Body of pancreas (tissue), 4 donors: ENCODE measurements around the gene GNG5. TPM values are rescaled to one million over a fixed set of nuclear protein-coding genes. Genes with fewer than 3 reads are reported as not detected.
"Not testable (repeated sequence)": the region's sequence is repeated elsewhere in the genome, so short reads cannot be mapped to it uniquely, and the experiment has no call there.

ENCODE experiments used
- ATAC-seq: fragments of 150-250 bp; one replicate; pipeline ENCODE4 v1.9.1; 2016
- DNase-seq, 4 donors: peaks; one replicate each; pipeline ENCODE4 v3.0.0-alpha.2; 2019
- H3K27ac ChIP-seq, 4 donors: fragments of 200-600 bp; sonication (generic); 1 replicate in 3 of 4; 2 replicates in 1 of 4; pipeline versions ENCODE4 v1.5.1 to v1.6.1; 2016 to 2019; ENCODE audit warnings: mild to moderate bottlenecking in 1 of 4, mixed read lengths in 1 of 4, moderate library complexity in 1 of 4
- H3K27me3 ChIP-seq, 2 donors: fragments of 200-600 bp; sonication (generic); one replicate each; pipeline ENCODE4 v1.6.0; 2016; ENCODE audit warnings: mild to moderate bottlenecking in 1 of 2
- H3K36me3 ChIP-seq, 2 donors: fragments of 200-600 bp; sonication (generic); replicated peaks in 1 of 2; 2 replicates each; pipeline ENCODE4 v1.5.1; 2016; ENCODE audit warnings: low read depth in 2 of 2; ENCODE audit not compliant: insufficient read depth in 1 of 2
- H3K4me1 ChIP-seq: fragments of 200-600 bp; sonication (generic); one replicate; pipeline ENCODE4 v1.6.0; 2016
- H3K4me3 ChIP-seq, 2 donors: fragments of 200-600 bp; sonication (generic); 1 replicate in 1 of 2; 2 replicates in 1 of 2; pipeline ENCODE4 v1.5.1; 2016 to 2019
- H3K9me3 ChIP-seq, 3 donors: fragments of 200-600 bp; sonication (generic); 1 replicate in 2 of 3; 2 replicates in 1 of 3; pipeline ENCODE4 v1.5.1; 2016
- POLR2A ChIP-seq, 3 donors: fragments of 450-650 bp; IDR thresholded peaks; one replicate each; pipeline ENCODE4 v1.6.1; 2016; ENCODE audit warnings: antibody characterized with exemption in 3 of 3, mild to moderate bottlenecking in 2 of 3
- WGBS, 2 donors: methylation state at CpG; one replicate each; pipeline ENCODE4 v1.1.5; 2017; 5-methylcytosine and 5-hydroxymethylcytosine counted together
- intact Hi-C: fragments of 100-400 bp; cut with DNase I; formaldehyde crosslinking; loops from one replicate; pipeline ENCODE4 v1.15.1; 2023
- total RNA-seq, 2 donors: library from RNA; depleted of rRNA; stranded (reverse); fragments of >200 nt; gene quantifications; one replicate each; pipeline ENCODE4 v1.1.0, GENCODE V29; 2016
- TF ChIP-seq, protein P1 (sequence below), 7 experiments: fragments of 450-650 bp in 4 of 7; fragments of 200-600 bp in 3 of 7; sonication (generic) in 3 of 7; IDR thresholded peaks; one replicate each; pipeline ENCODE4 v1.5.1; 2016 to 2019; ENCODE audit warnings: antibody characterized with exemption in 7 of 7

GNG5 gene
- total RNA-seq, 2 donors from 2014 or later: 12.7 to 28.0 TPM

DNA sequence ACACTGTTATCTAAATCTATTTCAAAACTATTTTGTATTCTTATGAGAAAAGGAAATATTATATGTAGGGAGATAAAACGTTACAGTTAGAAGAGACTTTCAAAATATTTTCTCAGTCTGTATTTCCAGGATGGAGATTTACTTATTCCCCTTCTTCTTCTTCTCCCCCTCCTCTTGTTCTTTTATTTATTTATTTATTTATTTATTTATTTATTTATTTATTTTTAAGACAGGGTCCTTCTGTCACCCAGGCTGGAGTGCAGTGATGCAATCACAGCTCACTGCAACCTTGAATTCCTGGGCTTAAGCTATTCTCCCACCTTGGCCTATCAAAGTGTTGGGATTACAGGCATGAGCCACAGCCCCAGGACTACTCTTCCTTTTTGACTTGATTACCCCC lies 30.2 kb downstream of the GNG5 start:
- 62 to 82% methylated on average over 1 of the region's 1 CpG for WGBS, 2 donors
- no peak for TF ChIP-seq POLR2A (IDR thresholded peaks at IDR 0.05)
- TF ChIP-seq, protein P1, sequence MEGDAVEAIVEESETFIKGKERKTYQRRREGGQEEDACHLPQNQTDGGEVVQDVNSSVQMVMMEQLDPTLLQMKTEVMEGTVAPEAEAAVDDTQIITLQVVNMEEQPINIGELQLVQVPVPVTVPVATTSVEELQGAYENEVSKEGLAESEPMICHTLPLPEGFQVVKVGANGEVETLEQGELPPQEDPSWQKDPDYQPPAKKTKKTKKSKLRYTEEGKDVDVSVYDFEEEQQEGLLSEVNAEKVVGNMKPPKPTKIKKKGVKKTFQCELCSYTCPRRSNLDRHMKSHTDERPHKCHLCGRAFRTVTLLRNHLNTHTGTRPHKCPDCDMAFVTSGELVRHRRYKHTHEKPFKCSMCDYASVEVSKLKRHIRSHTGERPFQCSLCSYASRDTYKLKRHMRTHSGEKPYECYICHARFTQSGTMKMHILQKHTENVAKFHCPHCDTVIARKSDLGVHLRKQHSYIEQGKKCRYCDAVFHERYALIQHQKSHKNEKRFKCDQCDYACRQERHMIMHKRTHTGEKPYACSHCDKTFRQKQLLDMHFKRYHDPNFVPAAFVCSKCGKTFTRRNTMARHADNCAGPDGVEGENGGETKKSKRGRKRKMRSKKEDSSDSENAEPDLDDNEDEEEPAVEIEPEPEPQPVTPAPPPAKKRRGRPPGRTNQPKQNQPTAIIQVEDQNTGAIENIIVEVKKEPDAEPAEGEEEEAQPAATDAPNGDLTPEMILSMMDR (IDR thresholded peaks at IDR 0.05): no peak
- Histone ChIP-seq H3K27ac (no peak overlapping the region), H3K4me1 (peaks cover 9% of the 10 kb centered on the region), H3K27me3 (no peaks in the 10 kb centered on the region), H3K4me3 (no peak overlapping the region), H3K36me3 (no peaks in the 10 kb centered on the region), H3K9me3 (no peaks in the 10 kb centered on the region)
- ATAC-seq: no peak
- intact Hi-C loops: no loop called here
- DNase-seq: no peak

DNA sequence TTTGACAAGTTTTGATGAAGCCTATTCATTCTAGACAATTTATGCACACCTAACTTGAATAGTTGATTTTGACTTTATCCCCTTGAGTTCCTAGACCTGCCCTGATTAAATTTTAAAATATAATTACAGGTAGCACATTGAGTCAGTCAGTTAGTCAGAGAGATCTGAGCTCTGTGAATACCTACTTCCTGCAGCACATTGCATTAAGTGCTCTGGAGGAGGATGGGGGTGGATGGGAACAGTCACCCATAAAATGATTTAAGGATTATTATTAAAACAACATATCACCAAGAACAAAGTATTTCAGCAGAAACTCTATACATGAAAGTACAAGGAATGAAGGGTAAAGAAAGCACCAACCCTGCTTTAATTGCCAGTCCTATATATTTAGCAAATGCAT lies 39.1 kb downstream of the GNG5 start:
- Histone ChIP-seq H3K4me1 (no peaks in the 10 kb centered on the region), H3K4me3 (no peak overlapping the region), H3K27me3 (no peaks in the 10 kb centered on the region), H3K9me3 (no peaks in the 10 kb centered on the region), H3K27ac (no peak overlapping the region), H3K36me3 (no peaks in the 10 kb centered on the region)
- TF ChIP-seq POLR2A (IDR thresholded peaks at IDR 0.05): no peak
- TF ChIP-seq, protein P1 (IDR thresholded peaks at IDR 0.05): no peak
- no peak for ATAC-seq
- no peak for DNase-seq
- intact Hi-C loops: no loop called here

DNA sequence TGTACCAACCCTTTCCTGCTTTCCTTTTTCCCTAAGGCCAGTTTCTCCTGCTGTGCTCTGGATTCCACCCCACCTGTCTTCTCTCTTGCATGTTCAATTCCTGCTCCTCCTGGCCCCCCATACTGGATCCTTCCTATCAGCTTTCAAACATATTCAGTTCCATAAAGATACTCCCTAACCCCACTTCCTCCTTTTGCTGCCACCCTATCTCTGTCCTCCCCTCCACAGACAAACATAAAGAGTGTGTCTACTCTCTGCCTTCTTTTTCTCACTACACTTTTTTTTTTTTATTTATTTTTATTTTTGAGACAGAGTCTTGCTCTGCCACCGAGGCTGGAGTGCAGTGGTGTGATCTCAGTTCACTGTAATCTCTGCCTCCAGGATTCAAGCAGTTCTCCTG lies 44.3 kb downstream of the GNG5 start:
- Histone ChIP-seq H3K4me3 (no peak overlapping the region), H3K9me3 (no peaks in the 10 kb centered on the region), H3K36me3 (no peaks in the 10 kb centered on the region), H3K4me1 (no peaks in the 10 kb centered on the region), H3K27me3 (no peaks in the 10 kb centered on the region), H3K27ac (no peak overlapping the region)
- ATAC-seq (no peak), DNase-seq (no peak)
- TF ChIP-seq POLR2A (IDR thresholded peaks at IDR 0.05): no peak
- TF ChIP-seq, protein P1 (IDR thresholded peaks at IDR 0.05): no peak
- intact Hi-C loops: no loop called here
- WGBS, 2 donors: 65 to 88% methylated on average over 1 of the region's 1 CpG

DNA sequence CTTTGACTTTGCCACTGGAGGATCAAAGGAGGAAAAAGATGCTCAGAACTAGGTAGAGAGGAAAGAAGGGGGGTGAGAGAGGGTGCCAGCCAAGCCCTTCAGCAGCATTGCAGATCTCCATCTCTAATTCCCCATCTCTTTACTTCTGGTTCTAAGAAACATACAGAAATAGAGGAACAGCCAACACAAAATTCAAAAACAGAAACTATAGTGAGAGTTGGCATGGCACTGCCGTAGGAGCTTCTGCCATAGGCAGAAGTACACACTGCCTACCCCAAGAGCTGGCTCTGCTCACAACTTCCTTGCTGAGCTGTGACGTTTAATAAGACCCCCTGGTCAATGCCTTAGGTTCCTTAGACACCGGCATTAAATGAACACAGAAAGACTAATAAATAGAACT lies 53.9 kb downstream of the GNG5 start:
- no peak overlapping the region for H3K4me3 ChIP-seq
- DNase-seq (no peak), ATAC-seq (no peak)
- 60 to 67% methylated on average over 3 of the region's 3 CpGs for WGBS, 2 donors
- H3K27ac ChIP-seq: no peak overlapping the region
- no peaks in the 10 kb centered on the region for H3K36me3 ChIP-seq
- intact Hi-C loops: no loop called here
- no peaks in the 10 kb centered on the region for H3K27me3 ChIP-seq
- no peaks in the 10 kb centered on the region for H3K9me3 ChIP-seq
- TF ChIP-seq, protein P1 (IDR thresholded peaks at IDR 0.05): no peak
- no peak for TF ChIP-seq POLR2A (IDR thresholded peaks at IDR 0.05)
- H3K4me1 ChIP-seq: no peaks in the 10 kb centered on the region

DNA sequence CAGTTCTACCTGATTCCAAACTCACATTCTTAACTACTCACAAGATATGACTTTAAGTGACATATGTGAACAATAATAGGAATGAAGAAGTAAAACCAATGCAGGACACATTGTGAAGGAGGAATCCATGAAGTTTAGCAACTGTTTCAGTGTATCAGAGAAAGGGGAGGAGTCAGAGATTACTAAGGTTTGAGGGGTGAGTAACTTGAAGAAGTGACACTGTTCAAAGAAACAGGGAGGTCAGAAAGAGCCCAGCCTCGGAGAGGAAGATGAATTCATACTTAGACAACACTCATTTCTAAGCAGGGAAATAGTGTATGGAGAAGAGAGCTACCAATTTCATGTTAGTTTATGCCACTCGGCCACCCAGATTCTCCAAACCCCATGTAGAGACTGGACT lies 55.5 kb downstream of the GNG5 start:
- WGBS, 2 donors: 64 to 65% methylated on average over 2 of the region's 2 CpGs

DNA sequence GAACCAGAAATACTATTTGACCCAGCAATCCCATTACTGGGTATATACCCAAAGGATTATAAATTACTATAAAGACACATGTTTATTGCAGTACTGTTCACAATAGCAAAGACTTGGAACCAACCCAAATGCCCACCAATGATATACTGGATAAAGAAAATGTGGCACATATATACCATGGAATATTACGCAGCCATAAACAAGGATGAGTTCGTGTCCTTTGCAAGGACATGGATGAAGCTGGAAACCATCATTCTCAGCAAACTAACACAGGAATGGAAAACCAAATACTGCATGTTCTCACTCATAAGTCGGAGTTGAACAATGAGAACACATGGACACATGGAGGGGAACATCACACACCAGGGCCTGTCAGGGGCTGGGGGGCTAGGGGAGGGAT lies 57.7 kb downstream of the GNG5 start:
- H3K4me3 ChIP-seq, DNase-seq, H3K27me3 ChIP-seq, ATAC-seq, intact Hi-C loops, H3K4me1 ChIP-seq, H3K9me3 ChIP-seq, H3K36me3 ChIP-seq, H3K27ac ChIP-seq: not testable (repeated sequence)
- WGBS, 2 donors: 86 to 87% methylated on average over 3 of the region's 3 CpGs

More for the DNA sequence above, 55.5 kb downstream of the GNG5 start:
- Histone ChIP-seq H3K27me3 (no peaks in the 10 kb centered on the region), H3K4me1 (no peaks in the 10 kb centered on the region), H3K27ac (no peak overlapping the region), H3K36me3 (no peaks in the 10 kb centered on the region), H3K9me3 (no peaks in the 10 kb centered on the region), H3K4me3 (no peak overlapping the region)
- DNase-seq: no peak
- TF ChIP-seq POLR2A (IDR thresholded peaks at IDR 0.05): no peak
- TF ChIP-seq, protein P1 (IDR thresholded peaks at IDR 0.05): no peak
- ATAC-seq: no peak
- intact Hi-C loops: no loop called here
